SK-N-SH (cell line): ENCODE measurements around the gene CCDC78. TPM values are rescaled to one million over a fixed set of nuclear protein-coding genes. Genes with fewer than 3 reads are reported as not detected.

Experiments used
- CTCF ChIA-PET: fragments of 300-600, 350-600 bp; formaldehyde crosslinking; extraction: SDS; loops from one replicate; lab custom pipeline; 2021; lab: Yijun Ruan, JAX
- POLR2A ChIA-PET: fragments of 350-600 bp; sonication (Branson Sonifier 250); formaldehyde crosslinking; extraction: SDS; loops from one replicate; lab custom pipeline; 2020; ENCODE audit warnings: antibody characterized with exemption, inconsistent platforms; lab: Yijun Ruan, JAX
- DNase-seq: peaks from one replicate; pipeline ENCODE4 v3.0.0; 2012
- H2AFZ ChIP-seq: fragments of 200-600 bp; sonication (generic); 2 replicates; pipeline ENCODE4 v1.8.1; 2016; ENCODE audit warnings: antibody characterized with exemption, mild to moderate bottlenecking, low read depth
- H3F3A ChIP-seq: fragments of 200-600 bp; sonication (generic); replicated peaks from 2 replicates; pipeline ENCODE3; 2016; ENCODE audit warnings: antibody characterized with exemption, mild to moderate bottlenecking; ENCODE audit not compliant: insufficient read depth
- H3K27ac ChIP-seq, 2 experiments: fragments of 200-500 bp in 1 of 2; fragments of 200-600 bp in 1 of 2; sonication (Bioruptor generic) in 1 of 2; sonication (generic), shearing (Covaris generic) in 1 of 2; 2 replicates each; pipeline versions ENCODE4 v1.5.1 to v1.6.1; 2014 to 2016; ENCODE audit warnings: low read depth in 2 of 2, inconsistent platforms in 1 of 2, low read length in 1 of 2, mild to moderate bottlenecking in 1 of 2, mixed read lengths in 1 of 2
- H3K27me3 ChIP-seq: fragments of 200-600 bp; sonication (generic), shearing (Covaris generic); 2 replicates; pipeline ENCODE4 v1.6.1; 2016; ENCODE audit warnings: mixed run types; ENCODE audit not compliant: insufficient read depth
- H3K36me3 ChIP-seq, 2 experiments: fragments of 200-500 bp in 1 of 2; fragments of 200-600 bp in 1 of 2; sonication (Bioruptor generic) in 1 of 2; sonication (generic) in 1 of 2; replicated peaks in 1 of 2; 2 replicates each; pipeline versions ENCODE3 to v1.5.1; 2014 to 2016; ENCODE audit warnings: low read length in 1 of 2, mild to moderate bottlenecking in 1 of 2; ENCODE audit not compliant: insufficient read depth in 2 of 2, control insufficient read depth in 1 of 2
- H3K4me1 ChIP-seq, 2 experiments: fragments of 200-500 bp in 1 of 2; fragments of 200-600 bp in 1 of 2; sonication (Bioruptor generic) in 1 of 2; sonication (generic), shearing (Covaris generic) in 1 of 2; 2 replicates each; pipeline versions ENCODE4 v1.5.1 to v1.6.1; 2014 to 2016; ENCODE audit warnings: low read depth in 1 of 2, low read length in 1 of 2, mixed run types in 1 of 2; ENCODE audit not compliant: insufficient read depth in 2 of 2, control insufficient read depth in 1 of 2
- H3K4me2 ChIP-seq: fragments of 200-600 bp; sonication (generic), shearing (Covaris generic); 2 replicates; pipeline ENCODE4 v1.6.1; 2017; ENCODE audit warnings: mixed run types
- H3K4me3 ChIP-seq, 2 experiments: fragments of 200-500 bp in 1 of 2; fragments of 200-600 bp in 1 of 2; sonication (Bioruptor generic) in 1 of 2; sonication (generic), shearing (Covaris generic) in 1 of 2; 2 replicates each; pipeline versions ENCODE4 v1.5.1 to v1.8.1; 2014 to 2016; ENCODE audit warnings: low read depth in 2 of 2, inconsistent platforms in 1 of 2, low read length in 1 of 2, mild to moderate bottlenecking in 1 of 2, mixed read lengths in 1 of 2, moderate library complexity in 1 of 2
- H3K79me2 ChIP-seq: fragments of 200-600 bp; sonication (generic); 2 replicates; pipeline ENCODE4 v1.8.1; 2017; ENCODE audit warnings: mild to moderate bottlenecking; ENCODE audit not compliant: insufficient read depth
- H3K9ac ChIP-seq: fragments of 200-600 bp; sonication (generic); 2 replicates; pipeline ENCODE4 v1.6.1; 2017; ENCODE audit warnings: mixed run types
- H3K9me2 ChIP-seq: fragments of 200-600 bp; sonication (generic); 2 replicates; pipeline ENCODE4 v1.6.1; 2017; ENCODE audit warnings: mixed run types
- H3K9me3 ChIP-seq: fragments of 200-600 bp; sonication (generic); 2 replicates; pipeline ENCODE4 v1.6.1; 2017; ENCODE audit warnings: mixed run types, mild to moderate bottlenecking, moderate library complexity
- H4K20me1 ChIP-seq: fragments of 200-600 bp; sonication (generic); 2 replicates; pipeline ENCODE4 v1.6.1; 2017; ENCODE audit warnings: mild to moderate bottlenecking, mixed run types; ENCODE audit not compliant: insufficient read depth
- EZH2phosphoT487 ChIP-seq: fragments of 200-600 bp; sonication (generic); IDR thresholded peaks from 2 replicates; pipeline ENCODE4 v1.6.1; 2017; ENCODE audit warnings: low read depth, mixed run types, mild to moderate bottlenecking, antibody characterized with exemption, moderate library complexity, borderline replicate concordance
- FOSL2 ChIP-seq: IDR thresholded peaks from 2 replicates; pipeline ENCODE4 v1.4.0; 2012; ENCODE audit warnings: low read depth, mild to moderate bottlenecking, moderate library complexity, borderline replicate concordance
- GATA2 ChIP-seq: sonication (generic); formaldehyde crosslinking; IDR thresholded peaks from 2 replicates; pipeline ENCODE4 v1.5.0; 2020; ENCODE audit warnings: mild to moderate bottlenecking, missing genetic modification reagents
- JUND ChIP-seq: IDR thresholded peaks from 2 replicates; pipeline ENCODE4 v1.4.0; 2012
- MEF2A ChIP-seq: IDR thresholded peaks from 2 replicates; pipeline ENCODE4 v1.4.0; 2012; ENCODE audit warnings: low read depth, borderline replicate concordance
- NFIC ChIP-seq: IDR thresholded peaks from 2 replicates; pipeline ENCODE4 v1.4.0; 2012; ENCODE audit warnings: borderline replicate concordance
- NRF1 ChIP-seq: IDR thresholded peaks from 2 replicates; pipeline ENCODE4 v1.6.1; 2012; ENCODE audit warnings: low read depth, mild to moderate bottlenecking, low read length
- RAD21 ChIP-seq: IDR thresholded peaks from 2 replicates; pipeline ENCODE4 v1.6.1; 2012; ENCODE audit warnings: mild to moderate bottlenecking, low read length
- RCOR1 ChIP-seq: fragments of 150-350 bp; IDR thresholded peaks from 2 replicates; pipeline ENCODE4 v1.6.1; 2017; ENCODE audit warnings: antibody characterized with exemption, low read length
- RXRA ChIP-seq: IDR thresholded peaks from 2 replicates; pipeline ENCODE4 v1.4.0; 2012; ENCODE audit warnings: low read depth, mild to moderate bottlenecking, borderline replicate concordance
- SMC3 ChIP-seq: IDR thresholded peaks from 2 replicates; pipeline ENCODE4 v1.6.1; 2012; ENCODE audit warnings: low read depth, low read length, improper control_type of control experiment
- TCF12 ChIP-seq: IDR thresholded peaks from 2 replicates; pipeline ENCODE4 v1.4.0; 2012
- TEAD4 ChIP-seq: IDR thresholded peaks from 2 replicates; pipeline ENCODE4 v1.4.0; 2012; ENCODE audit warnings: mild to moderate bottlenecking, borderline replicate concordance; ENCODE audit not compliant: insufficient read depth
- YY1 ChIP-seq: IDR thresholded peaks from 2 replicates; pipeline ENCODE4 v1.4.0; 2012; ENCODE audit warnings: low read depth, mild to moderate bottlenecking
- WGBS: methylation state at CpG from one replicate; pipeline ENCODE4 v1.1.6; 2017; ENCODE audit warnings: low lambda C conversion rate; 5-methylcytosine and 5-hydroxymethylcytosine counted together
- polyA plus RNA-seq, 3 experiments: library from polyadenylated mRNA; depleted of rRNA; stranded (reverse); fragments of >200 nt; gene quantifications; 2 replicates each; pipeline ENCODE4 v1.2.3, GENCODE V29; 2012
- TF ChIP-seq, protein P1 (sequence below): IDR thresholded peaks from 2 replicates; pipeline ENCODE4 v1.4.0; 2012; ENCODE audit warnings: low read depth, borderline replicate concordance
- TF ChIP-seq, protein P2 (sequence below): IDR thresholded peaks from 2 replicates; pipeline ENCODE4 v1.4.0; 2012; ENCODE audit warnings: low read depth, borderline replicate concordance
- TF ChIP-seq, protein P3 (sequence below): fragments of 200-600 bp; sonication (generic); IDR thresholded peaks from 2 replicates; pipeline ENCODE4 v1.6.1; 2017; ENCODE audit warnings: antibody characterized with exemption, mild to moderate bottlenecking, moderate library complexity

CCDC78 gene
- polyA plus RNA-seq, 1 of the 3 experiments (the other 2 are of a cell fraction): 15.4 TPM

DNA sequence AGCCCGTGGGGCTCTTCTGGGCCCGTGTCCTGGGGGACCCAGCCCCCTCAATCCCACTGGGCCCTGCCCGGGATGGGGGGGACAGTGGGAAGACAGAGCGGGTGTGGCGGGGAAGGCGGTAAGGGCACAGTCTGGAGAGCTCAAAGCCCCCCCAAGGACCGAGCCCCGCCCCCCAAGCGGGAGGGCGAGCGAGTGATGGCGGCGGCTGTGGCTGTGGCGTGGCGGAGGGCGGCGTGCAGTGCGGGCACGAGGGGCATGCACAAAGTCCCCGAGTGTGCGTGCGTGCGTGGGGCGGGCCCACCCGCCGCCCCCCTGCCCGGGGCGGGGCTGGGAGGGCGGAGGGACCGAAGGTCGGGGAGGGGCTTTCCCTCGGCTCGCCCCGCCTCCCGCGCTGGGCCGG is 32.5 kb downstream of the CCDC78 start:
- no peak for DNase-seq
- no peaks in the 10 kb centered on the region for H3K9me3 ChIP-seq
- peaks cover 0 to 2% of the 10 kb centered on the region in 2 experiments for H3K36me3 ChIP-seq
- no peak for TF ChIP-seq RXRA
- no peak for TF ChIP-seq EZH2phosphoT487
- TF ChIP-seq, protein P1, sequence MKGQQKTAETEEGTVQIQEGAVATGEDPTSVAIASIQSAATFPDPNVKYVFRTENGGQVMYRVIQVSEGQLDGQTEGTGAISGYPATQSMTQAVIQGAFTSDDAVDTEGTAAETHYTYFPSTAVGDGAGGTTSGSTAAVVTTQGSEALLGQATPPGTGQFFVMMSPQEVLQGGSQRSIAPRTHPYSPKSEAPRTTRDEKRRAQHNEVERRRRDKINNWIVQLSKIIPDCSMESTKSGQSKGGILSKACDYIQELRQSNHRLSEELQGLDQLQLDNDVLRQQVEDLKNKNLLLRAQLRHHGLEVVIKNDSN: no peak
- TF ChIP-seq, protein P2, sequence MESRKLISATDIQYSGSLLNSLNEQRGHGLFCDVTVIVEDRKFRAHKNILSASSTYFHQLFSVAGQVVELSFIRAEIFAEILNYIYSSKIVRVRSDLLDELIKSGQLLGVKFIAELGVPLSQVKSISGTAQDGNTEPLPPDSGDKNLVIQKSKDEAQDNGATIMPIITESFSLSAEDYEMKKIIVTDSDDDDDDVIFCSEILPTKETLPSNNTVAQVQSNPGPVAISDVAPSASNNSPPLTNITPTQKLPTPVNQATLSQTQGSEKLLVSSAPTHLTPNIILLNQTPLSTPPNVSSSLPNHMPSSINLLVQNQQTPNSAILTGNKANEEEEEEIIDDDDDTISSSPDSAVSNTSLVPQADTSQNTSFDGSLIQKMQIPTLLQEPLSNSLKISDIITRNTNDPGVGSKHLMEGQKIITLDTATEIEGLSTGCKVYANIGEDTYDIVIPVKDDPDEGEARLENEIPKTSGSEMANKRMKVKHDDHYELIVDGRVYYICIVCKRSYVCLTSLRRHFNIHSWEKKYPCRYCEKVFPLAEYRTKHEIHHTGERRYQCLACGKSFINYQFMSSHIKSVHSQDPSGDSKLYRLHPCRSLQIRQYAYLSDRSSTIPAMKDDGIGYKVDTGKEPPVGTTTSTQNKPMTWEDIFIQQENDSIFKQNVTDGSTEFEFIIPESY: no peak
- TF ChIP-seq MEF2A: no peak
- TF ChIP-seq GATA2: no peak
- no peak for TF ChIP-seq TEAD4
- no peak for TF ChIP-seq NRF1
- TF ChIP-seq RCOR1: no peak
- H3K4me2 ChIP-seq: no peak overlapping the region
- H3K27me3 ChIP-seq: no peaks in the 10 kb centered on the region
- WGBS: 96% methylated on average over 18 of the region's 37 CpGs
- H3F3A ChIP-seq: peaks cover 20% of the 10 kb centered on the region
- peaks cover under 1% of the 10 kb centered on the region; the same call in 1 of the 2 replicates for H4K20me1 ChIP-seq
- peaks cover 9 to 11% of the 10 kb centered on the region in 2 experiments; a peak in 2 of 4 replicates for H3K4me1 ChIP-seq
- H3K9me2 ChIP-seq: no peaks in the 10 kb centered on the region
- H3K4me3 ChIP-seq: no peak overlapping the region
- H2AFZ ChIP-seq: no peak overlapping the region
- no peak overlapping the region for H3K27ac ChIP-seq
- POLR2A ChIA-PET: no interaction called here
- peaks cover 18% of the 10 kb centered on the region; the same call in 1 of the 2 replicates for H3K79me2 ChIP-seq
- CTCF ChIA-PET: no interaction called here
- no peak overlapping the region for H3K9ac ChIP-seq

DNA sequence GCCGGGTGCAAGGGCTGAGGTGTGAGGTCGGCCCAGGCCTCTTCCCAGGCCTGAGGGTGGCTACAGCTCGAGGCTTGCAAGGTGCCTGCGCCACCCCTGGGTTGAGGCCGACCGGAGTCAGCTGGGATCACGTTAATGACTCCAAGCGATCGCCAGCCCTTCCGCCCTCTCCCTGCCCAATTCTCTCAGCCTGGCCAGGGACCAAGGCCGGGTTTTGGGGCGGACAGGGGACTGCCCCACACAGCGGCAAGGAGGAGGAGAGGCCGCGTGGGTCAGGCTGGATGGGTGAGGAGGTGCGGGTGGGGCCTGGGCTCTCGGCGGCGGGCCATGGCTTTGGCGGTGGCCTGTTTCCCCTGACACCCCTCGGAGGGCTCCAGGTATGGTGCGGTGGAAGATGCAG is 32.9 kb downstream of the CCDC78 start:
- Histone ChIP-seq H2AFZ (no peak overlapping the region), H3K27me3 (no peaks in the 10 kb centered on the region), H3F3A (peaks cover 20% of the 10 kb centered on the region)
- POLR2A ChIA-PET: no interaction called here
- CTCF ChIA-PET: no interaction called here
- TF ChIP-seq FOSL2 (no peak), YY1 (no peak), TCF12 (no peak), RAD21 (no peak), JUND (no peak), NFIC (no peak), EZH2phosphoT487 (no peak), SMC3 (no peak), MEF2A (no peak)
- TF ChIP-seq, protein P3, sequence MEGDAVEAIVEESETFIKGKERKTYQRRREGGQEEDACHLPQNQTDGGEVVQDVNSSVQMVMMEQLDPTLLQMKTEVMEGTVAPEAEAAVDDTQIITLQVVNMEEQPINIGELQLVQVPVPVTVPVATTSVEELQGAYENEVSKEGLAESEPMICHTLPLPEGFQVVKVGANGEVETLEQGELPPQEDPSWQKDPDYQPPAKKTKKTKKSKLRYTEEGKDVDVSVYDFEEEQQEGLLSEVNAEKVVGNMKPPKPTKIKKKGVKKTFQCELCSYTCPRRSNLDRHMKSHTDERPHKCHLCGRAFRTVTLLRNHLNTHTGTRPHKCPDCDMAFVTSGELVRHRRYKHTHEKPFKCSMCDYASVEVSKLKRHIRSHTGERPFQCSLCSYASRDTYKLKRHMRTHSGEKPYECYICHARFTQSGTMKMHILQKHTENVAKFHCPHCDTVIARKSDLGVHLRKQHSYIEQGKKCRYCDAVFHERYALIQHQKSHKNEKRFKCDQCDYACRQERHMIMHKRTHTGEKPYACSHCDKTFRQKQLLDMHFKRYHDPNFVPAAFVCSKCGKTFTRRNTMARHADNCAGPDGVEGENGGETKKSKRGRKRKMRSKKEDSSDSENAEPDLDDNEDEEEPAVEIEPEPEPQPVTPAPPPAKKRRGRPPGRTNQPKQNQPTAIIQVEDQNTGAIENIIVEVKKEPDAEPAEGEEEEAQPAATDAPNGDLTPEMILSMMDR: no peak
- TF ChIP-seq, protein P1: no peak
- TF ChIP-seq, all 33 proteins: peak for 0
- Histone ChIP-seq H3K27ac (no peak overlapping the region), H3K9ac (no peak overlapping the region), H3K4me2 (no peak overlapping the region), H3K4me3 (no peak overlapping the region), H3K4me1 (peaks cover 9 to 13% of the 10 kb centered on the region in 2 experiments; a peak in 2 of 4 replicates), H3K9me2 (no peaks in the 10 kb centered on the region), H3K36me3 (peaks cover 0 to 2% of the 10 kb centered on the region in 2 experiments), H3K79me2 (peaks cover 15% of the 10 kb centered on the region; the same call in 1 of the 2 replicates), H3K9me3 (no peaks in the 10 kb centered on the region), H4K20me1 (no peaks in the 10 kb centered on the region; the same call in 1 of the 2 replicates)
- DNase-seq: no peak
- 90% methylated on average over 11 of the region's 22 CpGs for WGBS
